ENCODE results near the gene PLA2G3. TPM values are rescaled to one million over a fixed set of nuclear protein-coding genes. Genes with fewer than 3 reads are reported as not detected.

PLA2G3 gene
- total and polyA plus RNA-seq, 2 donors (not counting 3 experiments of a cell fraction or from before 2014, with no cell fraction given), result 0.75 to 0.84 TPM

DNA sequence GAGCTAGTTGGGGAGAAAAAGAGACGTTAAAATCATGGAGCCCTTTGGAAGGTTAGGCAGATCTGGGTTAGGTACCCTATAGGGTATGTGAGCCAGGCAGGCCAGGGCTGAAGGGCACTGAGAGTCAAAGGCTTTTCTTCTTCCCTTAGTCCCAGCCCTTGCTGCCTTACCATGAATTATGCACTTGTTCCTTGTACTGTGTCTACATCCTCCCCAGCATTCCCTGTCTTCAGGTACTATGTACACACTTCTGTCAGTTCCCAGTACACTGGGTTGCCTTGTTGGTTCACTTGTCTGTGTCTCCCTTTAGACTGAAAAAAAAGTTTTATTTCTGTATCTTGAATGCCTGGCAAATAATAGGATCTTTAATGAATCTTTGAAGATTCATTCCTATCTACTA is 36.6 kb upstream of the PLA2G3 start:
- ChIA-PET CTCF (no interaction called here), POLR2A (no interaction called here)
- Histone ChIP-seq H2AFZ (ENCODE audit: low read depth, low read length) (no peak overlapping the region), H3K4me3 (replicated peaks in 1 of 3; ENCODE audit: insufficient read depth in 1 of 3, low read depth in 1 of 3, low read length in 3 of 3) (no peak overlapping the region), H3K27me3 (ENCODE audit: control insufficient read depth in 2 of 2, insufficient read depth in 2 of 2, low read length in 2 of 2) (no peaks in the 10 kb centered on the region), H3K4me2 (ENCODE audit: insufficient read depth, low read length) (no peak overlapping the region), H3K9me1 (replicated peaks; ENCODE audit: control insufficient read depth, extremely low read depth, insufficient read depth, low read length) (no peaks in the 10 kb centered on the region), H3K4me1 (ENCODE audit: control insufficient read depth, extremely low read depth, insufficient read depth, low read length) (peaks cover 22% of the 10 kb centered on the region), H4K20me1 (replicated peaks; ENCODE audit: control insufficient read depth, extremely low read depth, insufficient read depth, low read length) (no peaks in the 10 kb centered on the region), H3K9ac (replicated peaks; ENCODE audit: extremely low read depth, insufficient read depth, low read length) (no peak overlapping the region), H3K36me3 (ENCODE audit: control insufficient read depth in 2 of 2, extremely low read depth in 1 of 2, insufficient read depth in 2 of 2, low read length in 2 of 2) (peaks cover 0 to 3% of the 10 kb centered on the region in 2 experiments), H3K9me3 (replicated peaks; ENCODE audit: control insufficient read depth, insufficient read depth, low read length) (no peaks in the 10 kb centered on the region), H3K79me2 (ENCODE audit: control insufficient read depth, insufficient read depth, low read length) (peaks cover 42% of the 10 kb centered on the region), H3K27ac (ENCODE audit: insufficient read depth, low read depth, low read length) (no peak overlapping the region)
- no peak for DNase-seq (ENCODE audit: low read depth, low spot score)
- intact Hi-C loops (cut with micrococcal nuclease), result no loop called here
- no peak for TF ChIP-seq GATA2 (IDR thresholded peaks at IDR 0.05; ENCODE audit: insufficient read depth, insufficient read length, low read depth, low read length)
- TF ChIP-seq, protein P1, sequence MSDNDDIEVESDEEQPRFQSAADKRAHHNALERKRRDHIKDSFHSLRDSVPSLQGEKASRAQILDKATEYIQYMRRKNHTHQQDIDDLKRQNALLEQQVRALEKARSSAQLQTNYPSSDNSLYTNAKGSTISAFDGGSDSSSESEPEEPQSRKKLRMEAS (IDR thresholded peaks at IDR 0.05; ENCODE audit: insufficient read depth, insufficient read length), result no peak
- TF ChIP-seq POLR2A (IDR thresholded peaks at IDR 0.05; ENCODE audit: low read depth, low read length), result no peak
- no peak for TF ChIP-seq JUN (IDR thresholded peaks at IDR 0.05; ENCODE audit: borderline replicate concordance, insufficient read depth, insufficient read length, low read depth)
- TF ChIP-seq EZH2 (IDR thresholded peaks at IDR 0.05; ENCODE audit: borderline replicate concordance, low read depth, low read length, severe bottlenecking), result no peak
- TF ChIP-seq MYC (IDR thresholded peaks at IDR 0.05; ENCODE audit: low read depth, low read length), result no peak
- TF ChIP-seq FOS (IDR thresholded peaks at IDR 0.05; ENCODE audit: borderline replicate concordance, insufficient read depth, low read length), result no peak
- TF ChIP-seq, protein P2, sequence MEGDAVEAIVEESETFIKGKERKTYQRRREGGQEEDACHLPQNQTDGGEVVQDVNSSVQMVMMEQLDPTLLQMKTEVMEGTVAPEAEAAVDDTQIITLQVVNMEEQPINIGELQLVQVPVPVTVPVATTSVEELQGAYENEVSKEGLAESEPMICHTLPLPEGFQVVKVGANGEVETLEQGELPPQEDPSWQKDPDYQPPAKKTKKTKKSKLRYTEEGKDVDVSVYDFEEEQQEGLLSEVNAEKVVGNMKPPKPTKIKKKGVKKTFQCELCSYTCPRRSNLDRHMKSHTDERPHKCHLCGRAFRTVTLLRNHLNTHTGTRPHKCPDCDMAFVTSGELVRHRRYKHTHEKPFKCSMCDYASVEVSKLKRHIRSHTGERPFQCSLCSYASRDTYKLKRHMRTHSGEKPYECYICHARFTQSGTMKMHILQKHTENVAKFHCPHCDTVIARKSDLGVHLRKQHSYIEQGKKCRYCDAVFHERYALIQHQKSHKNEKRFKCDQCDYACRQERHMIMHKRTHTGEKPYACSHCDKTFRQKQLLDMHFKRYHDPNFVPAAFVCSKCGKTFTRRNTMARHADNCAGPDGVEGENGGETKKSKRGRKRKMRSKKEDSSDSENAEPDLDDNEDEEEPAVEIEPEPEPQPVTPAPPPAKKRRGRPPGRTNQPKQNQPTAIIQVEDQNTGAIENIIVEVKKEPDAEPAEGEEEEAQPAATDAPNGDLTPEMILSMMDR (IDR thresholded peaks at IDR 0.05; ENCODE audit: extremely low read depth in 1 of 2, insufficient read depth in 1 of 2, low read depth in 1 of 2, low read length in 2 of 2), result no peak
- no peak for TF ChIP-seq POLR2AphosphoS5 (IDR thresholded peaks at IDR 0.05; ENCODE audit: insufficient read depth, low read depth, low read length)
- FAIRE-seq, result no peak
- dilution Hi-C loops (cut with MboI; ENCODE audit: extremely low pct_ligation_motif_present, low sequenced_read_pairs), result no loop called here
- no TSS peak for BruUV-seq (replicated peaks)
